Femur (tissue), 1 donor: ENCODE results near the gene TMEM63C.

Source experiments
- DNase-seq: peaks from one replicate; pipeline ENCODE4 v3.0.0-alpha.2; 2017

TMEM63C gene

GRCh38 chr14:77181603-77182437 lies at the start of gene TMEM63C:
Gene TMEM63C (plus strand): TSS chr14:77181798. CDS start chr14:77218814, 37,016 bp downstream.
- DNase-seq = peak; percentile 65

GRCh38 chr14:77131871-77132486 lies 49.6 kb upstream of the TMEM63C start:
- no peak for DNase-seq

GRCh38 chr14:77133720-77134338 lies 47.8 kb upstream of the TMEM63C start:
- peak; percentile 80 for DNase-seq

GRCh38 chr14:77139022-77139421 lies 42.6 kb upstream of the TMEM63C start:
- DNase-seq = no peak

- no peak for DNase-seq
Measured at GRCh38 chr14:77139540-77140358, 41.8 kb upstream of the TMEM63C start.

- DNase-seq = no peak
Measured at GRCh38 chr14:77140359-77141213, 41.0 kb upstream of the TMEM63C start.

GRCh38 chr14:77141214-77142004 lies 40.2 kb upstream of the TMEM63C start, which contains the start of gene ZDHHC22:
Gene ZDHHC22 (minus strand): TSS chr14:77141791. CDS start chr14:77139738, 2,053 bp downstream.
- no peak for DNase-seq

- DNase-seq = no peak
Measured at GRCh38 chr14:77142005-77142800, 39.4 kb upstream of the TMEM63C start.

- no peak for DNase-seq
Measured at GRCh38 chr14:77143071-77143470, 38.5 kb upstream of the TMEM63C start.

- DNase-seq = no peak
Measured at GRCh38 chr14:77144412-77145115, 37.0 kb upstream of the TMEM63C start.

- DNase-seq = no peak
Measured at GRCh38 chr14:77145975-77146740, 35.4 kb upstream of the TMEM63C start.

- no peak for DNase-seq
Measured at GRCh38 chr14:77148510-77149231, 32.9 kb upstream of the TMEM63C start.

GRCh38 chr14:77151245-77151644 lies 30.4 kb upstream of the TMEM63C start:
- DNase-seq = no peak

GRCh38 chr14:77151918-77152588 lies 29.5 kb upstream of the TMEM63C start:
- DNase-seq = no peak

- DNase-seq = no peak
Measured at GRCh38 chr14:77153802-77154201, 27.8 kb upstream of the TMEM63C start.

- no peak for DNase-seq
Measured at GRCh38 chr14:77154421-77154820, 27.2 kb upstream of the TMEM63C start.

GRCh38 chr14:77155083-77155482 lies 26.5 kb upstream of the TMEM63C start:
- DNase-seq = peak; percentile 34
